NCI-H2227 treated with DMSO at 0.1 percent for 48 hours (cell line): ENCODE measurements around the gene USP49.

ENCODE experiments used
- DNase-seq: peaks from one replicate; lab custom pipeline; 2025; lab: John Stamatoyannopoulos, UW

The USP49 gene

DNA sequence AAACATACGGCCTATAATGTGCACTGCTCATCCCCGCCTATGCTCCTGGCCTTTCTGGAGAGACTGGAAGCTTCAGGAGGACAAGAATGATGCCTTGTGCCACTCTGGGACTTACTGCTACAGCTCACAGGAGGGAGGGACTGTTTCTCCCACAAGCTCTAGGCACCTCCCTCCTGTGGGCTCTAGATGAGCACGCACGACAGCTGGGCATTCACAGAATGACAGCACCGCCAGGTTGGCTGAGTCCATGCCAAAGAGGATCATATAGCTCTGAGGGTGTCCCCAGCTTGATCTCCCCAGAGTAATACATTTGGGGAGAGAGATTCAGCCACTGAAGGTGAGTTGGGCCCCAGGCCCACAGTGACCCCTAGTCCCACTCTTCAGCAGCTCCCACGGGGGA is 137.9 kb downstream of the USP49 start:
- DNase-seq: no peak

DNA sequence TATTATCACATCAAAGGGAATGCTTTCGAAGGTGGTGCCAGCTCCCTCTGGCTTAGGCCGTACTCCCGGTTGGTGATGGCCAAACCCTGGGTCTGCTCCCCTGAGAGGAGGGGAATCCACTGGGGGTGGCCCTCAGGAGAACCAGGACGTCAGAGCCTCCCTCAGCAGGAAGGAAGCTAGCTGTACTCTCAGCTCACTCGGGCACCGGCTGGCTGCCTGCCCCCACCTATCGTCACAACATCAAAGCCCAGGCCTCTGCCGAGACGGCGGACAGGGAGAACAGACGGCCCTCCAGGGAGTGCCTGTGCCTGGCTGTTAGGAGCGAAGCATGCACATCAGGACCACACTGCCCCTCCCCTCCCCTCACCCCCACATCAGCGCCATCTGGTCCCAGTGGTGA is 138.8 kb downstream of the USP49 start:
- DNase-seq: no peak

- DNase-seq: no peak
Observed at GRCh38 chr6:41755895-41756294, 139.3 kb downstream of the USP49 start.

DNA sequence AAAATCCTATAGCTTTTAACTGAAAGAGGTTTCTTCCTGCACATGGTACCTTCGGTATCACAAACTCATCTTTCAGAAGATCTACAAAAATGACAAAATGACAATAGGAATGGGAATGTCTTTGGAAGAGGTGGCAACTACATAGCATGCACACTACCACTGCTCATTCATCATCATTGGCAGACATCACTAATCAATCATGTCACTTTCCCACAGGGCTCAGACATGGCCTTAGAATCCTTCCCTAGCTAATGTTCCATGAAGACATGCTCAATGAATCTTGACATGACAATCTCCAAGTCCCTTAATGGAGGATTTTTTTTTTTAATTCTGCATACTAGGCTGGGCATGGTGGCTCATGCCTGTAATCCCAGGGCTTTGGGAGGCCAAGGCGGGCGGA is 144.8 kb downstream of the USP49 start:
- DNase-seq: no peak

DNA sequence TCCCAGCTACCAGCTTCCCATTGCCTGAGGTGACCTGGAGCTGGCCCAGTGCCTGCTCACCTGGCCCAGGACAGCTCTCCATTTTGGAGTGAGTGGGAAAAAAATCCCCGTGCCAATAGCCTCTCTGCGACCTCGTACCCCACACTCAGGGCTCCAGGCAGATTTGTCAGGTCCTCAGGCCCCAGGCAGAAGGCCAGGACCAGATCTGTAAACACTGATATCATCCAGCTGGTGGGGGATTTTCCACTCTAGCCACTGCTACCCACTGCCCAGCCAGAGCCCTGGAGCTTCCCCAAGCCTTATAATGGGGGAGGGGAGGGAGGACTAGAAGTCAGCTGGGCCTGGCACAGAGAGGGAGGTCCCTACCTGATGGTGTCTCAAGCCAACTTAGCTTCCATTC is 146.6 kb downstream of the USP49 start:
- DNase-seq: no peak

- DNase-seq: no peak
Observed at GRCh38 chr6:41748102-41748477, 147.1 kb downstream of the USP49 start.

- no peak for DNase-seq
Observed at GRCh38 chr6:41747256-41748101, 147.7 kb downstream of the USP49 start, which contains the start of gene PGC. Gene PGC (minus strand): TSS chr6:41747397. CDS start chr6:41747334, 63 bp downstream.

DNA sequence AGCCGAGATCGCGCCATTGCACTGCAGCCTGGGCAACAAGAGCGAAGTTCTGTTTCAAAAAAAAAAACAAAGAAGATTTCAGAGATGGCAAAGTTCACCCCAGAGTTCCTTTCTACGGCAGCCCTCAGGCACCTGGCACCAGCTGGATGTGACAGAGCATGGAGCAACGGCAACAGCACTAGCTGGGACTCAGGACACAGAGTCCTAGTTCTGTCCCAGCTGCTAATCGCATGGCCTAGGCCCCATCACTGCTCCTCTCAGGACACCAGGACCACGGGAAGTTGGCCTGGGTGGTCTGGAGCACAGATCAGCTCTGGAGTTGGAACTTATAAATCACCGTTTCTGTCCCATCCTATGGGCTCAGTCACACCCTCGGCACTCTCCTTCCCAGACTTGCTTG is 149.1 kb downstream of the USP49 start:
- no peak for DNase-seq

GRCh38 chr6:41744236-41744787 is 150.9 kb downstream of the USP49 start:
- no peak for DNase-seq

DNA sequence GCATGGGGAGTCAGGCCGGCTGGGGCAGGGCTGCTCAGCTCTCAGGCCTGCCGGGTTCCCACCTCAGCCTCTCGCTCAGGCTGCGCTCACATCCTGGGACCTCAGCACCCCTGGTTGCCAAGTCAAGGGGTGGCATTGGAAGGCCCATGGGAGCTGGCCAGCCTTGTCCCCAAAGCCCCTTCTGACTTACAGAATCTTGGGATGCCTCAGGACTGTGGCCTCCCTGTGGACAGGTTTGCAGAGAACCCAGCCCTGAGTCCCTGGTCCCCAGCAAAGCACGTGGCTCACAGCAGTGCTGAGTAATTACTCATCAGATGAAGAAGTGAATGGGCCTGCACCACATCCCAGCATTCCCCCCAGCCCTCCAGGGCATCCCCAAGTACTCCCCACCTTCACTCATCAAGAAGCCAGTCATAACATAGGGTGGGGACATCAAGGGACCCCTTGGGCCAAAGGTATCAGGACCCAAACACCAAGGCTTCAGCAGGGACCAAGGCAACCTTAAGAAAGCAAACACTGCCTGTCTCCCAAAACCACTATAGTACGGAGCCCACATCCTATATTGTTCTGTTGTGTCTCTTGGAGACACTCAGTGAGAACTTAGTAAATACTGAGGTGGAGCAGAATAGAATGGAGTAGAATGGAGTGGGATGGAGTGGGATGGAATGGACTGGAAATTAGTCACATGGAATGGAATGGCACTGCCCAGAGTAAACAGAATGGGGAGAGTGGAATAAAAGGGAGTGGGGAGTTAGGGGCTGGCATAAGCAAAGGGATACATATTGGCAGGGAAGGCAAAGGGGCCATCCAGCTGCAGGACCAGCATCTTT is 151.6 kb downstream of the USP49 start:
- no peak for DNase-seq

DNA sequence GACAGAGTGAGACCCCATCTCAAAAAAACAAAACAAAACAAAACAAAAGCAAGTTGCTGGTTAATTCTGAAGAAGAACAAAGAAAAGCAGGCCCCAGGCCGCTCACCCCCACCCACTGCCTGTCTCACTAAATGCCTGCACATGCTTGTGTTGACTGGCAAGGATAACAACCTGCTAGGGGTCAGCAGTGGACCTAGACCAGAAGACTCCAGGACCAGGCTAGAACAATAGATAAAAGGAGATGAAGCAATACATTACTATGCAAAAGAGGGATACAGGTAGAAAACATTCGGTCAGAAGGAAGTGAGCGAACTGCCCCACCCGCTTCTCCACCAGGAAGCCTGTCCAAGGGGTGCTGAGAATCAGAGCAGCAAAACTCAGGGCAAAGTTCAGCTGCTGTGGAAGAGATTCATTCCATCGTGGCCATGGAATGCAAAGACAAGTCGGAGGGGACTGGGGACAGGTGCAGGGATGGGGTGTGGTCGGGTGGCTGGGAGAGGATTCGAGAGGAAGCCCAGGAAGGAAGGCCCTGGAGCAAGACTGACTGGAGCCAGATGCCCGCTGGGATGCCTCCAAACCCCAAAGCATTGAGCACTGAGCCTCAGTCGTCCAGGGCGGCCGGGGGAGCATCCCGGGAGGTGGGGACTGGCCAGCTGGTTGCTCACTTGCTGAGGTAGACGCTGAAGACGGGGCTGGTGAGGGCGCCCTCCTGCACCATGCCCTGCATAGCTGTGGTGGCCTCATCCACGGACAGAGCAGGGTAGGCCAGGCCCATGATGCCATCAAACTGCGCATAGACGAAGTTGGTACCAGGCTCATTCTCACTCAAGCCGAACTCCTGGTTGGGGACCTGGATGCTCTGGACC is 153.3 kb downstream of the USP49 start:
- DNase-seq: no peak

GRCh38 chr6:41740366-41741162 is 154.6 kb downstream of the USP49 start:
- DNase-seq: no peak
